HepG2 (cell line): Measurements from ENCODE around the gene MYORG. TPM values are rescaled to one million over a fixed set of nuclear protein-coding genes. Genes with fewer than 3 reads are reported as not detected.
A peak's percentile ranks its signal among the peaks of the same experiment; 100 is the strongest.

Source experiments
- IRF2 ChIP-seq: IDR thresholded peaks from 2 replicates; pipeline ENCODE4 v1.6.1; 2018; ENCODE audit warnings: missing genetic modification reagents, missing compliant biosample characterization
- KDM2A ChIP-seq: sonication (generic); formaldehyde crosslinking; IDR thresholded peaks from 2 replicates; pipeline ENCODE4 v1.4.0; 2020; ENCODE audit warnings: low read depth, missing genetic modification reagents, borderline replicate concordance
- MED1 ChIP-seq: sonication (generic); formaldehyde crosslinking; IDR thresholded peaks from 2 replicates; pipeline ENCODE4 v1.4.0; 2020; ENCODE audit warnings: missing genetic modification reagents
- MED8 ChIP-seq: sonication (generic); formaldehyde crosslinking; IDR thresholded peaks from 2 replicates; pipeline ENCODE4 v1.8.1; 2023; ENCODE audit warnings: mild to moderate bottlenecking, missing genetic modification reagents; ENCODE audit not compliant: insufficient replicate concordance
- POLR2AphosphoS2 ChIP-seq: IDR thresholded peaks from 2 replicates; pipeline ENCODE4 v1.6.1; 2011; ENCODE audit warnings: low read depth, low read length, improper control_type of control experiment
- SMARCE1 ChIP-seq: fragments of 450-650 bp; IDR thresholded peaks from 2 replicates; pipeline ENCODE4 v1.6.1; 2017; ENCODE audit warnings: borderline replicate concordance
- YEATS2 ChIP-seq: sonication (generic); formaldehyde crosslinking; IDR thresholded peaks from 2 replicates; pipeline ENCODE4 v1.4.0; 2020; ENCODE audit warnings: missing genetic modification reagents, borderline replicate concordance
- ZBTB43 ChIP-seq: sonication (generic); formaldehyde crosslinking; conservative IDR thresholded peaks from 2 replicates; pipeline ENCODE4 v1.4.0; 2020; ENCODE audit warnings: missing genetic modification reagents
- ZC3H4 ChIP-seq: sonication (generic); formaldehyde crosslinking; IDR thresholded peaks from 2 replicates; pipeline ENCODE4 v1.4.0; 2020; ENCODE audit warnings: missing genetic modification reagents, borderline replicate concordance
- ZIK1 ChIP-seq: sonication (generic); formaldehyde crosslinking; IDR thresholded peaks from 2 replicates; pipeline ENCODE4 v1.5.0; 2020; ENCODE audit warnings: mild to moderate bottlenecking, low read depth, missing genetic modification reagents, borderline replicate concordance
- ZKSCAN8 ChIP-seq: IDR thresholded peaks from 2 replicates; pipeline ENCODE4 v1.6.1; 2016; ENCODE audit warnings: borderline replicate concordance, missing genetic modification reagents, missing compliant biosample characterization
- ZNF580 ChIP-seq: IDR thresholded peaks from 2 replicates; pipeline ENCODE4 v1.6.1; 2016; ENCODE audit warnings: low read depth, borderline replicate concordance
- ZNF644 ChIP-seq: IDR thresholded peaks from 2 replicates; pipeline ENCODE4 v1.6.1; 2016; ENCODE audit warnings: low read depth
- ZNF891 ChIP-seq: sonication (generic); formaldehyde crosslinking; IDR thresholded peaks from 2 replicates; pipeline ENCODE4 v1.5.0; 2020; ENCODE audit warnings: mild to moderate bottlenecking, missing genetic modification reagents
- polyA plus RNA-seq, 8 experiments: library from polyadenylated mRNA; depleted of rRNA in 3 of 8; stranded (reverse) in 7 of 8; unstranded in 1 of 8; fragments of >200 nt; fragmentation: Illumina TruSeq in 4 of 8; extraction: Trizol in 4 of 8; gene quantifications; 2 replicates each; pipeline versions ENCODE4 v1.2.1 to v1.2.3, GENCODE V29; 2011 to 2016; ENCODE audit warnings: low read depth in 4 of 8, missing spikeins in 1 of 8, mixed read lengths in 1 of 8; ENCODE audit not compliant: insufficient read depth in 1 of 8
- total RNA-seq, 5 experiments: library from RNA; depleted of rRNA; stranded (reverse); fragments of >200 nt; fragmentation: Illumina TruSeq; extraction: Trizol; gene quantifications; 2 replicates each; pipeline ENCODE4 v1.2.3, GENCODE V29; 2016; ENCODE audit warnings: low read depth in 1 of 5
- TF ChIP-seq, protein P1 (sequence below): sonication (generic); formaldehyde crosslinking; IDR thresholded peaks from 2 replicates; pipeline ENCODE4 v1.5.0; 2020; ENCODE audit warnings: mild to moderate bottlenecking, missing genetic modification reagents
- TF ChIP-seq, protein P2 (sequence below): sonication (generic); formaldehyde crosslinking; IDR thresholded peaks from 2 replicates; pipeline ENCODE4 v1.4.0; 2020; ENCODE audit warnings: missing genetic modification reagents
- TF ChIP-seq, protein P3 (sequence below), 2 experiments: sonication (generic) in 1 of 2; formaldehyde crosslinking in 1 of 2; IDR thresholded peaks; 2 replicates each; pipeline versions ENCODE4 v1.4.0 to v1.6.1; 2018 to 2020; ENCODE audit warnings: missing genetic modification reagents in 2 of 2, borderline replicate concordance in 1 of 2, low read depth in 1 of 2, mild to moderate bottlenecking in 1 of 2, missing biosample characterization in 1 of 2

Gene MYORG
- total and polyA plus RNA-seq, 2 of the 13 experiments (the other 11 are each of a cell fraction or from before 2014, with no cell fraction given), result 11.1 to 22.4 TPM

- TF ChIP-seq, protein P1, sequence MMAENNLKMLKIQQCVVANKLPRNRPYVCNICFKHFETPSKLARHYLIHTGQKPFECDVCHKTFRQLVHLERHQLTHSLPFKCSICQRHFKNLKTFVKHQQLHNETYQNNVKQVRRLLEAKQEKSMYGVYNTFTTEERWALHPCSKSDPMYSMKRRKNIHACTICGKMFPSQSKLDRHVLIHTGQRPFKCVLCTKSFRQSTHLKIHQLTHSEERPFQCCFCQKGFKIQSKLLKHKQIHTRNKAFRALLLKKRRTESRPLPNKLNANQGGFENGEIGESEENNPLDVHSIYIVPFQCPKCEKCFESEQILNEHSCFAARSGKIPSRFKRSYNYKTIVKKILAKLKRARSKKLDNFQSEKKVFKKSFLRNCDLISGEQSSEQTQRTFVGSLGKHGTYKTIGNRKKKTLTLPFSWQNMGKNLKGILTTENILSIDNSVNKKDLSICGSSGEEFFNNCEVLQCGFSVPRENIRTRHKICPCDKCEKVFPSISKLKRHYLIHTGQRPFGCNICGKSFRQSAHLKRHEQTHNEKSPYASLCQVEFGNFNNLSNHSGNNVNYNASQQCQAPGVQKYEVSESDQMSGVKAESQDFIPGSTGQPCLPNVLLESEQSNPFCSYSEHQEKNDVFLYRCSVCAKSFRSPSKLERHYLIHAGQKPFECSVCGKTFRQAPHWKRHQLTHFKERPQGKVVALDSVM (CRISPR knock-in tag), result 0 out of 2 replicates have a peak, but pooled peaks have one; percentile 10
- TF ChIP-seq ZKSCAN8 (peak; percentile 45; the same call in 1 of the 2 replicates), ZIK1 (CRISPR knock-in tag) (0 out of 2 replicates have a peak, but pooled peaks have one; percentile 8), ZBTB43 (CRISPR knock-in tag) (peak; percentile 94), MED8 (no peak), MED1 (peak; percentile 37; the same call in 1 of the 2 replicates), KDM2A (CRISPR knock-in tag) (peak; percentile 67; the same call in 1 of the 2 replicates), ZNF891 (CRISPR knock-in tag) (no peak), YEATS2 (peak; percentile 69; the same call in 1 of the 2 replicates), ZNF580 (CRISPR knock-in tag) (no peak), SMARCE1 (no peak), IRF2 (CRISPR knock-in tag) (peak; percentile 72; the same call in 1 of the 2 replicates), ZC3H4 (CRISPR knock-in tag) (no peak), ZNF644 (0 out of 2 replicates have a peak, but pooled peaks have one; percentile 35), POLR2AphosphoS2 (no peak)
- TF ChIP-seq, protein P2, sequence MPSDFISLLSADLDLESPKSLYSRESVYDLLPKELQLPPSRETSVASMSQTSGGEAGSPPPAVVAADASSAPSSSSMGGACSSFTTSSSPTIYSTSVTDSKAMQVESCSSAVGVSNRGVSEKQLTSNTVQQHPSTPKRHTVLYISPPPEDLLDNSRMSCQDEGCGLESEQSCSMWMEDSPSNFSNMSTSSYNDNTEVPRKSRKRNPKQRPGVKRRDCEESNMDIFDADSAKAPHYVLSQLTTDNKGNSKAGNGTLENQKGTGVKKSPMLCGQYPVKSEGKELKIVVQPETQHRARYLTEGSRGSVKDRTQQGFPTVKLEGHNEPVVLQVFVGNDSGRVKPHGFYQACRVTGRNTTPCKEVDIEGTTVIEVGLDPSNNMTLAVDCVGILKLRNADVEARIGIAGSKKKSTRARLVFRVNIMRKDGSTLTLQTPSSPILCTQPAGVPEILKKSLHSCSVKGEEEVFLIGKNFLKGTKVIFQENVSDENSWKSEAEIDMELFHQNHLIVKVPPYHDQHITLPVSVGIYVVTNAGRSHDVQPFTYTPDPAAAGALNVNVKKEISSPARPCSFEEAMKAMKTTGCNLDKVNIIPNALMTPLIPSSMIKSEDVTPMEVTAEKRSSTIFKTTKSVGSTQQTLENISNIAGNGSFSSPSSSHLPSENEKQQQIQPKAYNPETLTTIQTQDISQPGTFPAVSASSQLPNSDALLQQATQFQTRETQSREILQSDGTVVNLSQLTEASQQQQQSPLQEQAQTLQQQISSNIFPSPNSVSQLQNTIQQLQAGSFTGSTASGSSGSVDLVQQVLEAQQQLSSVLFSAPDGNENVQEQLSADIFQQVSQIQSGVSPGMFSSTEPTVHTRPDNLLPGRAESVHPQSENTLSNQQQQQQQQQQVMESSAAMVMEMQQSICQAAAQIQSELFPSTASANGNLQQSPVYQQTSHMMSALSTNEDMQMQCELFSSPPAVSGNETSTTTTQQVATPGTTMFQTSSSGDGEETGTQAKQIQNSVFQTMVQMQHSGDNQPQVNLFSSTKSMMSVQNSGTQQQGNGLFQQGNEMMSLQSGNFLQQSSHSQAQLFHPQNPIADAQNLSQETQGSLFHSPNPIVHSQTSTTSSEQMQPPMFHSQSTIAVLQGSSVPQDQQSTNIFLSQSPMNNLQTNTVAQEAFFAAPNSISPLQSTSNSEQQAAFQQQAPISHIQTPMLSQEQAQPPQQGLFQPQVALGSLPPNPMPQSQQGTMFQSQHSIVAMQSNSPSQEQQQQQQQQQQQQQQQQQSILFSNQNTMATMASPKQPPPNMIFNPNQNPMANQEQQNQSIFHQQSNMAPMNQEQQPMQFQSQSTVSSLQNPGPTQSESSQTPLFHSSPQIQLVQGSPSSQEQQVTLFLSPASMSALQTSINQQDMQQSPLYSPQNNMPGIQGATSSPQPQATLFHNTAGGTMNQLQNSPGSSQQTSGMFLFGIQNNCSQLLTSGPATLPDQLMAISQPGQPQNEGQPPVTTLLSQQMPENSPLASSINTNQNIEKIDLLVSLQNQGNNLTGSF (CRISPR knock-in tag), result no peak
- TF ChIP-seq, protein P3, sequence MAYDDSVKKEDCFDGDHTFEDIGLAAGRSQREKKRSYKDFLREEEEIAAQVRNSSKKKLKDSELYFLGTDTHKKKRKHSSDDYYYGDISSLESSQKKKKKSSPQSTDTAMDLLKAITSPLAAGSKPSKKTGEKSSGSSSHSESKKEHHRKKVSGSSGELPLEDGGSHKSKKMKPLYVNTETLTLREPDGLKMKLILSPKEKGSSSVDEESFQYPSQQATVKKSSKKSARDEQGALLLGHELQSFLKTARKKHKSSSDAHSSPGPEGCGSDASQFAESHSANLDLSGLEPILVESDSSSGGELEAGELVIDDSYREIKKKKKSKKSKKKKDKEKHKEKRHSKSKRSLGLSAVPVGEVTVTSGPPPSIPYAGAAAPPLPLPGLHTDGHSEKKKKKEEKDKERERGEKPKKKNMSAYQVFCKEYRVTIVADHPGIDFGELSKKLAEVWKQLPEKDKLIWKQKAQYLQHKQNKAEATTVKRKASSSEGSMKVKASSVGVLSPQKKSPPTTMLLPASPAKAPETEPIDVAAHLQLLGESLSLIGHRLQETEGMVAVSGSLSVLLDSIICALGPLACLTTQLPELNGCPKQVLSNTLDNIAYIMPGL (CRISPR knock-in tag; IDR thresholded peaks at IDR 0.05; ENCODE audit: borderline replicate concordance in 1 of 2, low read depth in 1 of 2), result peak; percentile 66 to 76
These were observed 2.8 kb upstream of the MYORG start (continued) for GRCh38 chr9:34379334-34380033.
